ENCODE data around the gene ADPRHL1.
"Not testable (repeated sequence)": the region's sequence is repeated elsewhere in the genome, so short reads cannot be mapped to it uniquely, and the experiment has no call there.

The ADPRHL1 gene

DNA sequence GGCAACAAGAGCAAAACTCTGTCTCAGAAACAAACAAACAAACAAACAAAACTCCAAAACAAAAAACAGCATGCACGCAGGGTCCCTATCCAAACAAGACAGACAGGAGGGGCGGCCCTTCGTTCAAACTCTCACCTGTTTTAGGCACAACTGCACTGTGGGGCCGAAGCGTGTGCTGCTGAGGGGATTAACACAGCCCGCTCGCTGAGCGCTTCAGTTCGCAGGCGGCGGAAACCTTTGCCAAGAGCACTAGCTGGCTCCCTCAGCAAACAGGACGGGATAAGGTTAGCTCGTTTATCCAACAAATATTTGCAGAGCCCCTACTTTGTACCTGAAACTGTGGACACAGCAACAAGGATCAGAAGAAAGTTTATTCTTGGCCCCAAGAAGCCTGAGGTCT lies 1.6 kb upstream of the ADPRHL1 start:
- DNase-seq: no peak

GRCh38 chr13:113452466-113452865 lies 822 bp downstream of the ADPRHL1 start:
- no peak for DNase-seq

- DNase-seq: no peak
Observed at GRCh38 chr13:113451951-113452421, 1.3 kb downstream of the ADPRHL1 start.

DNA sequence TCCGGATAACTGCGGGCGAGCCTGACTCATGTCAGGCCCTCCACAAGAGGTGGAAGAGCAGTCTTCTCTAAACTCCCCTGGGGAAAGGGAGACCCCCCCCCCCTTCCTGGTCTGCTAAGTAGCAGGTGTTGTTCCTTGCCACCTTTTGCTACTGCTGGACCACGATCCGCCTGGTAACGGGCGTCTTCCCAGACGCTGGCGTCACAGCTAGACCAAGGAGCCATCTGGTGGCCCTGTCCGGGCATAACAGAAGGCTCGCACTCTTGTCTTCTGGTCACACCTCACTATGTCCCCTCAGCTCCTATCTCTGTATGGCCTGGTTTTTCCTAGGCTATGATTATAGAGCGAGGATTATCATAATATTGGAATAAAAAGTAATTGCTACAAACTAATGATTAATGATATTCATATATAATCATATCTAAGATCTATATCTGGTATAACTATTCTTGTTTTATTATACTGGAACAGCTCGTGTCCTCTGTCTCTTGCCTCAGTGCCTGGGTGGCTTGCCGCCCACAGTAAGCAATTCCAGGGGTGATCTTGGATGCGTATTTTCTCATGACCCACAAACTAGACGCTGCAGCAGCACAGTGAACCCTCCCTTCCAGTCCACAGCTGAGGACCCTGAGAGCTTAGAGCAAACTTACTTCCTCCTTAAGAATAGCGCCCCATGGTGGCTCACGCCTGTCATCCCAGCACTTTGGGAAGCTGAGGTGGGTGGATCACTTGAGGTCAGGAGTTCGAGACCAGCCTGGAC lies 2.2 kb downstream of the ADPRHL1 start:
- DNase-seq: not testable (repeated sequence)

DNA sequence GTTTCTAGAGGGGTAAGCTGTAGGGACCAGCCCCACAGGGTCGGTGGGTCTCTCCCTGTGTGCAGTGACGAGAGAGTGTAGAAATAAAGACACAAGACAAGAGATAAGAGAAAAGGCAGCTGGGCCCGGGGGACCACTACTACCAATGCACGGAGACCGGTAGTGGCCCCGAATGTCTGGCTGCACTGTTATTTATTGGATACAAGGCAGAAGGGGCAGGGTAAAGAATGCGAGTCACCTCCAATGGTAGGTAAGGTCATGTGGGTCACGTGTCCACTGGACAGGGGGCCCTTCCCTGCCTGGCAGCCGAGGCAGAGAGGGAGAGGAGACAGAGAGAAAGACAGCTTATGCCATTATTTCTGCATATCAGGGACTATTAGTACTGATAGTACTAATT lies 2.9 kb downstream of the ADPRHL1 start:
- DNase-seq: not testable (repeated sequence)

DNA sequence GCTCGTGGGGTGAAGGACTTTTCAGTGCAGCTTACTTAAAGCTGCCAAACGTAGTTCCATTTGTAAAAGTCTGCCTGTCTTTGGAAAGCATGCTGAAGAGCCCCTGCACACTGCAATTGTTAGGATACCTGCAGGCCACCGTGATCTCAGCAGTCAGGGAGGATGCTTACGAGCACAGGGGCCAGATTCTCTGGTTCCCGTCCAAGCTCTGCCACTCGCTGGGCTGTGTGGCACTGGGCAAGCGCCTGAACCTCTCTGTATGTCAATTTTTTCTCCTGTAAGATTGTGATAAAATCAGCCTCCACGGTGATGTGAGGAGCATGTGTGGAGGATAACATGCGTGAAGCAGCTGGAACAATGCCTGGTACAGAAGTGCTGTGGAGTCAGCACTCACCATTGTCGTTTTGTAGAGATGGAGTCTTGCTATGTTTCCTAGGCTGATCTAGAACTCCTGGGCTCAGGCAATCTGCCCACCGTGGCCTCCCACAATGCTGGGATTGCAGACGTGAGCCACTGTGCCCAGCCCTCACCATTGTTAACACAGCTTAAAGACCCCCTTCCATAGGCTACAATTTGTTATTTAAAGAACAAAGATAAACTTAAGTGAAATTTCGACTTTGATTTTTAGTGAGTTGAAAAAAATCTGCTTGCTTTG lies 3.5 kb downstream of the ADPRHL1 start:
- DNase-seq: no peak

DNA sequence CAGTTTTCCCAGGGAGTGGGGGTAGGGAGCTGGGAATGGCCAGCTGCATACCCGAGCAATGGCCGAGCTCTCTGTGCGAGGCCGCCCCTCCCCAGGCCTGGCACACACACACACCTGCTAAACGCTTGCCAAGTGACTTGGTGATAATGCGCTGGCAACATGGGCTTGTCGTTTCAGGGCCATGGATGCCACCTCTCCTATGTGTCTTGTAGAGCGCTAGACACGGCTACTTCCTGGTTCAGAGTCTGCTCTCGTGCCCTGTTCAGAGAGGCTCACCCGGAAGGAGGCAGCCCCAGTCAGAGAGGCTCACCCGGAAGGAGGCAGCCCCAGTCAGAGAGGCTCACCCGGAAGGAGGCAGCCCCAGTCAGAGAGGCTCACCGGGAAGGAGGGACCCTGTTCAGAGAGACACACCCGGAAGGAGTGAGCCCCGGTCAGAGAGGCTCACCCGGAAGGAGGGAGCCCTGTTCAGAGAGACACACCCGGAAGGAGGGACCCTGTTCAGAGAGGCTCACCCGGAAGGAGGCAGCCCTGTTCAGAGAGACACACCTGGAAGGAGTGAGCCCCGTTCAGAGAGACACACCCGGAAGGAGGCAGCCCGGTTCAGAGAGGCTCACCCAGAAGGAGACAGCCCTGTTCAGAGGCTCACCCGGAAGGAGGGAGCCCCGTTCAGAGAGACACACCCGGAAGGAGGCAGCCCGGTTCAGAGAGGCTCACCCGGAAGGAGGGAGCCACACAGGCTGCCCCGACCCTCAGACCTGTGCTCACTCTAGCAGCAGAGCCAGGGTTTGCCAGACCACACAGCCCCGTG lies 4.2 kb downstream of the ADPRHL1 start:
- DNase-seq: peak in 2 of 5 donors; percentile 17 to 29

GRCh38 chr13:113448545-113448884 lies 4.8 kb downstream of the ADPRHL1 start:
- DNase-seq: no peak

- no peak for DNase-seq
Observed at GRCh38 chr13:113447596-113447995, 5.7 kb downstream of the ADPRHL1 start.

DNA sequence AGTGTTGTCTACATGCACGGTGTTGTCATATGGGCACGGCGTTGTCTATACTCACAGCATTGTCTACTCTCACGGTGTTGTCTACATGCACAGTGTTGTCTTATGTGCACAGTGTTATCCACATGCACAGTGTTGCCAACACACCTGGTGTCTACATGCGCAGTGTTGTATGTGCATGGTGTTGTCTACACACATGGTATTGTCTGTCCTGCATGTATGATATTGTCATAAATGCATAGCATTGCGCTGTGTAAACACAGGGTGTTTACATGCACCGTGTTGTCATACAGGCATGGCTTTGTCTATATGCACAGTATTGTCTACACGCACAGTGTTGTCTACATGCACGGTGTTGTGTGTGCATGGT lies 6.8 kb downstream of the ADPRHL1 start:
- DNase-seq: no peak

DNA sequence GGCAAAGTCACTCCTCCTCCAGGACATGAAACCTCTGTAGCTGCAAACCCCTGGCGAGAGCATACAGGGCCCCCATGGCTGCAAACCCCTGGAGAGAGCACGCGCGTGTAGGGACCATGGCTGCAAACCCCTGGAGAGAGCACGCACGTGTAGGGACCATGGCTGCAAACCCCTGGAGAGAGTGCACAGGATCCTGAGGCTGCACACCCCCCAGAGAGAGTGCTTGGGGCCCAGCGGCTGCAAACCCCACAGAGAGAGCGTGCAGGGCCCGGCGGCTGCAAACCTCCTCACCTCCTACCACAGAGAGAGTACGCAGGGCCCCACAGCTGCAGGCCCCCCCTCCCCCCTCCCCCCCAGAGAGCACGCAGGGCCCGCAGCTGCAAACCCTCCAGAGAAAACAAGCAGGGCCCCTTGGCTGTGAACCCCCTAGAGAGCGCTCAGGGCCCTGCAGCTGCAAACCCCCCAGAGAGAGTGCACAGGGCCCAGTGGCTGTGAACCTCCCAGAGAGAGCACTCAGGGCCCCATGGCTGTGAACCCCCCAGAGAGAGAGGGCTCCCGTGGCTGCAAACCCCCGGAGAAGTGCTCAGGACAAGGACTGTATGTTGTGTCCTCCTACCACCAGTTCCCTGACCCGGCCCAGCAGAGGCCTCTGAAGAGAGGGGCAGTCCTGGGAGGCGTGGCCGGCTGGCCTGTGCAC lies 7.3 kb downstream of the ADPRHL1 start:
- DNase-seq: no peak

- DNase-seq: no peak
Observed at GRCh38 chr13:113443991-113444390, 9.3 kb downstream of the ADPRHL1 start.

DNA sequence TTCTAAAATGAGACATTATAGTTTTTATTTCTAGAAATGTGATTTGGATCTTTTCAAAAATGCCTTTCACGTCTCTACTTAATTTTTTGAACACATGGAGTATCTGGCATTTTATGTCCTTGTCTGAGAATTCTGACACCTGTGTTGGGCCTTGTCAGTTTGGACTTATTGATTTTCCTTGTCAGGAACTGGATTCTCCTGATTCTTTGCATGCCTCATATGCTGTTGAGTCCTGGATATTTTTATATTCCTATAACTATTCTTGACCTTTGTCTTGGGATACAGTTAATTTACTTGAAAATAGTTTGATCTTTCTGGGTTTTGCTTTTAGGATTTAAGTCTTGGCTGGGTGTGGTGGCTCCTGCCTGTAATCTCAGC lies 10.3 kb downstream of the ADPRHL1 start:
- no peak for DNase-seq

- DNase-seq: no peak
Observed at GRCh38 chr13:113442354-113442984, 10.8 kb downstream of the ADPRHL1 start.

GRCh38 chr13:113441661-113442060 lies 11.6 kb downstream of the ADPRHL1 start:
- no peak for DNase-seq

GRCh38 chr13:113437408-113438010 lies 15.8 kb downstream of the ADPRHL1 start:
- DNase-seq: no peak

- not testable (repeated sequence) for DNase-seq
Observed at GRCh38 chr13:113436866-113437265, 16.4 kb downstream of the ADPRHL1 start.

GRCh38 chr13:113435907-113436306 lies 17.4 kb downstream of the ADPRHL1 start:
- not testable (repeated sequence) for DNase-seq

GRCh38 chr13:113433391-113433916 lies 19.8 kb downstream of the ADPRHL1 start:
- no peak for DNase-seq

DNA sequence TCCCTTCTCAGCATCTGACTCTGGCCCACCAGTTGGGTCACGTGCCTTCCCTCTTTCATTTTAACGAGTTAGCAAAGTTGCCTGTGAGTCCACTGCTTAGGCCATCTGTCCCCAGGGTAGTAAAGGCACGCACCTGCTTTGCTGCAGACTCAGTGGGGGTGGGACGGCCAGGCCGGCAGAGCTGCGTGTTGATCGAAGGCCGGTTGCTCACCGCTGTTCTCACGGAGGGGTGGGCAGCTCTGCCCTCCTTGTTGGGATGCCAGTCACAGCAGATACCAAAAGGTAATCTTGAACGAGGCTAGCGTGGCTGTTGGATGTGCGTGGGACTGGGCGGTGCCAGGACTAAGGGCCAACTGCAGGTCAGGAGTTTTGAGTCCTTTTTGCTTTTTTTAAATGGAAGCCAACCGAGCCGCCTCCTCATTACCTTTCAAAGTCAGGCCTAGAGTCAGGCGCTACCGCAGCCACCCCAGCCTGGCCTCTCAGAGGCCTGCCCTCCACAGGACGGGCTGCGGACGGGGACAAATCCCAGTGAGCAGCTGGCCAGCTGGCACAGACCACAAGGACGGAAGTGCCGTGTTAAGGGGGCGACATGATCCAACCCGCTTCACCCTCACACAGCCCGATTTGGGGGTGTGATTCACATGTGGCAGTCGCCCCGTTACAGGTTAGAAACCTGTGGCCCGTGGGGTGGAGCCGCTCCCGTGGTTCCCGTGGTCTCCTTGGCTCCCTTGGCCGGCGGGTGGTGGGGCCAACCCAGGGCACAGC lies 20.6 kb downstream of the ADPRHL1 start:
- no peak for DNase-seq

DNA sequence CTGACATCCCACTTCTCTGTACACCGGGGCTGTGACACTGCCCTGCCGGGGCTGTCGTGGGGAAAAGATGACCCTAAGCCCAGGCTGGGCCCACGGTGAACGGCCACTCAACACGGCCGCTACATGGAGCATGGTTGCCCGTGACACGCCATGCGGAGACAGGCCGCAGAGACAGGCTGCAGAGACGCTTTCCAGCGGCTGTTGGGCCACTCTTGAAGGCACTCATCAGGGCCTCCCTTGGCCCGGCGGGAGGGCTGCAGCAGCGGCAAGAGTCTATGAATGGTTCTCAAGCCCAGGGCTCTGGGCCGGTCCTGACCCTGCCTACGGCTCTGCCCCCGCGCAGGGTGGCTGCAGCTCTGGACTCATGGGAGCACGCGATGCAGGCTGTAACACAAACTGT lies 22.1 kb downstream of the ADPRHL1 start:
- DNase-seq: no peak

Data from T-helper 1 cell (primary cell).